Pancreas (tissue), 8 donors: Measurements from ENCODE around the gene CENPK. TPM values are rescaled to one million over a fixed set of nuclear protein-coding genes. Genes with fewer than 3 reads are reported as not detected.

Source experiments
- polyA plus RNA-seq, 2 donors: library from polyadenylated mRNA; stranded (reverse); fragments of 200-250 nt; gene quantifications; one replicate each; pipeline ENCODE4 v1.2.3, GENCODE V29; 2013
- total RNA-seq, 6 donors: library from RNA; stranded (reverse); fragmentation: NEBNext Ultra II Directional in 4 of 6; extraction: Animal tissue kit (Norgen Biotek cat#: 25700) in 4 of 6; gene quantifications; one replicate each; pipeline versions ENCODE4 v1.2.1 to v1.2.4, GENCODE V29; 2021 to 2023
- donor health status: healthy with polysubstance abuse.
- donor health status: DM: no; HTN: no; CAD: no; lungs with moderate emphysema.
- donor health status: DM: no; HTN: no; CAD: no.
- donor health status: Bipolar disorder and iron deficiency.
- donor health status: DM: yes; HTN: yes; CAD: no.
- donor health status: DM: no; HTN: no; CAD: no.
- donor health status: DM: no; HTN: no; CAD: no.
- donor health status: DM: yes; HTN: yes; CAD: no.

CENPK gene
- total and polyA plus RNA-seq, 8 donors = 0.28 to 1.3 (median 0.61) TPM

Other genes with a start within 250 kb of the CENPK start
- gene ADAMTS6, start 81.2 kb downstream of the CENPK start, total RNA-seq = under 1 TPM; 0.14 to 0.47 (median 0.30) TPM
- under 1 TPM; 0.19 to 0.70 TPM for gene ADAMTS6, start 81.2 kb downstream of the CENPK start, polyA plus RNA-seq
- 10 to 100 TPM in 5 of 6 donors, 1 to 10 TPM in 1; 7.6 to 22.3 (median 12.7) TPM for gene PPWD1, start 128 bp upstream of the CENPK start, total RNA-seq
- 10 to 100 TPM; 17.1 to 40.4 TPM for gene PPWD1, start 128 bp upstream of the CENPK start, polyA plus RNA-seq
- 1 to 10 TPM; 4.5 to 10.0 (median 5.9) TPM for gene TRIM23, start 61.2 kb upstream of the CENPK start, total RNA-seq
- gene TRIM23, start 61.2 kb upstream of the CENPK start, polyA plus RNA-seq = 1 to 10 TPM; 2.1 to 3.6 TPM
- 1 to 10 TPM in 2 of 6 donors, under 1 TPM in 4; 0.51 to 1.5 (median 0.91) TPM for gene SHLD3, start 61.9 kb upstream of the CENPK start, total RNA-seq
- 1 to 10 TPM; 1.8 to 2.3 TPM for gene SHLD3, start 61.9 kb upstream of the CENPK start, polyA plus RNA-seq
- gene TRAPPC13, start 61.9 kb upstream of the CENPK start, total RNA-seq = 10 to 100 TPM in 2 of 6 donors, 1 to 10 TPM in 4; 5.6 to 11.9 (median 8.2) TPM
- gene TRAPPC13, start 61.9 kb upstream of the CENPK start, polyA plus RNA-seq = 10 to 100 TPM in 1 of 2 donors, 1 to 10 TPM in 1; 8.1 to 12.1 TPM
- gene SGTB, start 158.9 kb upstream of the CENPK start, total RNA-seq = 1 to 10 TPM; 1.5 to 3.8 (median 2.6) TPM
- 1 to 10 TPM in 1 of 2 donors, under 1 TPM in 1; 0.84 to 1.7 TPM for gene SGTB, start 158.9 kb upstream of the CENPK start, polyA plus RNA-seq
- gene NLN, start 159.0 kb upstream of the CENPK start, total RNA-seq = 10 to 100 TPM in 1 of 6 donors, 1 to 10 TPM in 5; 7.0 to 15.0 (median 9.2) TPM
- gene NLN, start 159.0 kb upstream of the CENPK start, polyA plus RNA-seq = 1 to 10 TPM; 1.8 to 1.9 TPM